OCI-LY1 (cell line): ENCODE measurements around the gene CLEC4F.

Experiments used
- H2AFZ ChIP-seq: fragments of 200-600 bp; sonication (generic), shearing (Covaris generic); 2 replicates; pipeline ENCODE4 v1.6.0; 2014; ENCODE audit warnings: antibody characterized with exemption, mild to moderate bottlenecking, low read length
- H3F3A ChIP-seq: fragments of 200-600 bp; sonication (generic), shearing (Covaris generic); 2 replicates; pipeline ENCODE4 v1.6.0; 2014; ENCODE audit warnings: mild to moderate bottlenecking, antibody characterized with exemption, low read length, moderate library complexity; ENCODE audit not compliant: insufficient read depth
- H3K27ac ChIP-seq: fragments of 200-600 bp; sonication (generic); 2 replicates; pipeline ENCODE4 v1.5.1; 2014; ENCODE audit warnings: low read length, mixed run types, mild to moderate bottlenecking, low read depth; ENCODE audit not compliant: poor library complexity, severe bottlenecking
- H3K27me3 ChIP-seq: fragments of 200-600 bp; sonication (generic); 2 replicates; pipeline ENCODE4 v1.6.0; 2014; ENCODE audit warnings: antibody characterized with exemption, mild to moderate bottlenecking, low read length, moderate library complexity; ENCODE audit not compliant: insufficient read depth
- H3K36me3 ChIP-seq: fragments of 200-600 bp; sonication (generic); 2 replicates; pipeline ENCODE4 v1.6.1; 2014; ENCODE audit warnings: mild to moderate bottlenecking, antibody characterized with exemption, low read length, moderate library complexity, mixed read lengths; ENCODE audit not compliant: insufficient read depth
- H3K4me1 ChIP-seq: fragments of 200-600 bp; sonication (generic); 2 replicates; pipeline ENCODE4 v1.5.1; 2014; ENCODE audit warnings: mild to moderate bottlenecking, low read length, moderate library complexity; ENCODE audit not compliant: insufficient read depth, severe bottlenecking
- H3K4me2 ChIP-seq: fragments of 200-600 bp; sonication (generic), shearing (Covaris generic); 2 replicates; pipeline ENCODE4 v1.6.1; 2014; ENCODE audit warnings: low read length
- H3K4me3 ChIP-seq: fragments of 200-600 bp; sonication (generic); 2 replicates; pipeline ENCODE4 v1.5.1; 2014; ENCODE audit warnings: low read length, low read depth, mild to moderate bottlenecking, mixed read lengths; ENCODE audit not compliant: poor library complexity, severe bottlenecking
- H3K79me2 ChIP-seq: fragments of 200-600 bp; shearing (Covaris generic); 2 replicates; pipeline ENCODE4 v1.6.1; 2016; ENCODE audit warnings: mixed run types, low read length, mixed read lengths; ENCODE audit not compliant: insufficient read depth
- H3K9ac ChIP-seq: fragments of 200-600 bp; sonication (generic), shearing (Covaris generic); 2 replicates; pipeline ENCODE4 v1.6.1; 2014; ENCODE audit warnings: mild to moderate bottlenecking, low read length, mixed read lengths
- H3K9me2 ChIP-seq: fragments of 200-600 bp; sonication (generic), shearing (Covaris generic); 2 replicates; pipeline ENCODE4 v1.6.1; 2014; ENCODE audit warnings: low read depth, mild to moderate bottlenecking, low read length, mixed read lengths
- H3K9me3 ChIP-seq: fragments of 200-600 bp; shearing (Covaris generic); 2 replicates; pipeline ENCODE4 v1.6.1; 2014; ENCODE audit warnings: low read length, mixed read lengths
- H4K20me1 ChIP-seq: fragments of 200-600 bp; sonication (generic), shearing (Covaris generic); 2 replicates; pipeline ENCODE4 v1.6.0; 2016; ENCODE audit warnings: mild to moderate bottlenecking, low read length; ENCODE audit not compliant: insufficient read depth
- CTCF ChIP-seq: fragments of 200-600 bp; sonication (generic), shearing (Covaris generic); IDR thresholded peaks from 2 replicates; pipeline ENCODE4 v1.5.1; 2017; ENCODE audit warnings: mild to moderate bottlenecking, antibody characterized with exemption, low read length, moderate library complexity, mixed read lengths
- EZH2 ChIP-seq: fragments of 200-600 bp; sonication (generic), shearing (Covaris generic); IDR thresholded peaks from 2 replicates; pipeline ENCODE4 v1.8.0; 2017; ENCODE audit warnings: borderline replicate concordance, mixed run types, mild to moderate bottlenecking, antibody characterized with exemption, low read length, moderate library complexity, mixed read lengths

Gene CLEC4F

GRCh38 chr2:70776266-70776665 is 44.1 kb downstream of the CLEC4F start:
- Histone ChIP-seq H3K9me2 (no peaks in the 10 kb centered on the region), H3K27me3 (no peaks in the 10 kb centered on the region), H3K9ac (no peak overlapping the region), H3F3A (no peaks in the 10 kb centered on the region), H3K4me1 (no peaks in the 10 kb centered on the region), H3K79me2 (no peaks in the 10 kb centered on the region), H3K27ac (no peak overlapping the region), H2AFZ (no peak overlapping the region), H3K4me3 (no peak overlapping the region), H3K4me2 (no peak overlapping the region), H4K20me1 (no peaks in the 10 kb centered on the region), H3K36me3 (no peaks in the 10 kb centered on the region), H3K9me3 (no peaks in the 10 kb centered on the region)
- no peak for TF ChIP-seq CTCF
- TF ChIP-seq EZH2, result no peak

DNA sequence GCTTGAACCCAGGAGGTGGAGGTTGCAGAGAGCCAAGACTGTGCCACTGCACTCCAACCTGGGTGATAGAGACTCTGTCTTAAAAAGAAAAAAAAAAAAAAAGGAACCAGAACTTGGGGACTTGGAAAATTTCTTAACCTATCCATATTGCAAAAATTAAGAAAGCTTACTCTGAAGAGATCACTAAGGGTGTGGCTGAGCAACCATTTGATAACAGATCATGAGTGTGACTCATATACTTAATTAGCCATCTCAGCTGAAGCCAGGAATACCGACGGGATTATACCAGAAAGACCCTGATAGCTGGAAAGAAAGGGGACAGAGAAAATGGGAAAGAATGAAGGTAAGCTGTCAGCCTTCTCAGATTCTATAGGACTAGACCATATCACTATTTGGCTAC is 45.3 kb downstream of the CLEC4F start:
- H3F3A ChIP-seq, result no peaks in the 10 kb centered on the region
- no peak overlapping the region for H3K27ac ChIP-seq
- no peaks in the 10 kb centered on the region for H3K9me3 ChIP-seq
- H3K4me1 ChIP-seq, result no peaks in the 10 kb centered on the region
- H3K9ac ChIP-seq, result no peak overlapping the region
- no peaks in the 10 kb centered on the region for H3K27me3 ChIP-seq
- H3K79me2 ChIP-seq, result no peaks in the 10 kb centered on the region
- no peak overlapping the region for H2AFZ ChIP-seq
- no peaks in the 10 kb centered on the region for H3K9me2 ChIP-seq
- no peaks in the 10 kb centered on the region for H4K20me1 ChIP-seq
- no peak overlapping the region for H3K4me2 ChIP-seq
- no peaks in the 10 kb centered on the region for H3K36me3 ChIP-seq
- no peak for TF ChIP-seq CTCF
- TF ChIP-seq EZH2, result no peak
- H3K4me3 ChIP-seq, result no peak overlapping the region

DNA sequence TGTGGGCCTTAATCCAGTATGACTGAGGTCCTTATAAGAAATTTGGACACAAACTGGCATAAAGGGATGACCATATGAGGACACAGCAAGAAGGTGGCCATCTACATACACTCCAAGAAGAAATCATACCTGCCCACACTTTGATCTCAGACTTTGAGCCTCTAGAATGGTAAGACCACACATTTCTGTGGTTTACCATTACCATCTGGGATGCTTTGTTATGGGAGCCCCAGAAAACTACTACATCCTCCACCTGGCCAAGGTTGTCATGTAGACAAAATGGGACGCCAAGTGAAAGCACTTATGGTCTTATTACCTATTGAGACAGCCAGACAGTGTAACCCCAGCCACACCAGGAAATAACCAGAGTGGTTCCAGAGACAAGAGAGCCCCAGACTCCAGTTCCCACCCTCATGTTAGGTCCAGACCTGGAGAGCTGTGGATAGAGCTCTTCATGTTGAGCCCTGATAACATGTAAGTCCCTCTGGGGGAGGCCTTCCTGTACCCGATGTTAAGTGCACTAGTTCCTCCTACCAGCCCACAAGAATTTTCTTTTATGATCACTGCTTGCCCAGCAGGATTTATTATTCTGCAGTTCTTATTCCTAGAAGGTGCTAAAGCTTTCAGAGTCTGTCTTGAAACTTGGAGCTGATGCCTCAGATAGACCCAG is 47.8 kb downstream of the CLEC4F start:
- H3K36me3 ChIP-seq, result no peaks in the 10 kb centered on the region
- no peak for TF ChIP-seq EZH2
- no peak for TF ChIP-seq CTCF
- H3K4me2 ChIP-seq, result no peak overlapping the region
- no peaks in the 10 kb centered on the region for H3K4me1 ChIP-seq
- H3K27ac ChIP-seq, result no peak overlapping the region
- H3K9me3 ChIP-seq, result no peaks in the 10 kb centered on the region
- no peak overlapping the region for H3K4me3 ChIP-seq
- no peak overlapping the region for H3K9ac ChIP-seq
- no peaks in the 10 kb centered on the region for H3K9me2 ChIP-seq
- no peaks in the 10 kb centered on the region for H3K27me3 ChIP-seq
- H2AFZ ChIP-seq, result no peak overlapping the region
- no peaks in the 10 kb centered on the region for H4K20me1 ChIP-seq
- no peaks in the 10 kb centered on the region for H3F3A ChIP-seq
- H3K79me2 ChIP-seq, result no peaks in the 10 kb centered on the region
